Right atrium auricular region (tissue), 2 donors: ENCODE results near the gene OR52E8. TPM values are rescaled to one million over a fixed set of nuclear protein-coding genes. Genes with fewer than 3 reads are reported as not detected.

Experiments used
- DNase-seq: peaks from one replicate; pipeline ENCODE4 v3.0.0-alpha.2; 2019; ENCODE audit warnings: low spot score
- H3K27ac ChIP-seq, 2 donors: fragments of 200-600 bp; sonication (generic); 1 replicate in 1 of 2; 2 replicates in 1 of 2; pipeline ENCODE4 v1.5.1; 2016 to 2019
- H3K27me3 ChIP-seq, 2 donors: fragments of 200-600 bp; sonication (generic); one replicate each; pipeline versions ENCODE4 v1.5.1 to v1.6.0; 2017 to 2019
- H3K36me3 ChIP-seq: fragments of 200-600 bp; sonication (generic); one replicate; pipeline ENCODE4 v1.5.1; 2016
- H3K4me1 ChIP-seq, 2 donors: fragments of 200-600 bp; sonication (generic); one replicate each; pipeline versions ENCODE4 v1.5.1 to v1.6.0; 2017 to 2019
- H3K4me3 ChIP-seq, 2 donors: fragments of 200-600 bp; sonication (generic); 1 replicate in 1 of 2; 2 replicates in 1 of 2; pipeline ENCODE4 v1.5.1; 2017 to 2019; ENCODE audit warnings: mild to moderate bottlenecking in 1 of 2, moderate library complexity in 1 of 2
- H3K9me3 ChIP-seq, 2 donors: fragments of 200-600 bp; sonication (generic); one replicate each; pipeline ENCODE4 v1.5.1; 2019
- CTCF ChIP-seq, 2 donors: fragments of 200-600 bp; sonication (generic); IDR thresholded peaks; one replicate each; pipeline ENCODE4 v1.5.1; 2019; ENCODE audit warnings: antibody characterized with exemption in 2 of 2
- total RNA-seq, 2 donors: library from RNA; depleted of rRNA; stranded (reverse); fragments of >200 nt; gene quantifications; one replicate each; pipeline ENCODE4 v1.1.0, GENCODE V29; 2016

The OR52E8 gene
- total RNA-seq, 2 donors from 2014 or later, result not detected

GRCh38 chr11:5881756-5882155 is 24.3 kb upstream of the OR52E8 start:
- no peak for DNase-seq
- no peaks in the 10 kb centered on the region for H3K9me3 ChIP-seq
- no peak for TF ChIP-seq CTCF (IDR thresholded peaks at IDR 0.05)
- H3K27ac ChIP-seq, result no peak overlapping the region
- no peaks in the 10 kb centered on the region for H3K4me1 ChIP-seq
- H3K36me3 ChIP-seq, result no peaks in the 10 kb centered on the region
- H3K27me3 ChIP-seq, result no peaks in the 10 kb centered on the region
- no peak overlapping the region for H3K4me3 ChIP-seq

- Histone ChIP-seq H3K27ac (no peak within 1 kb of the TSS), H3K4me3 (no peak within 1 kb of the TSS)
These were observed 22.8 kb upstream of the OR52E8 start, which contains the start of gene OR52E4 for GRCh38 chr11:5880329-5880728. Gene OR52E4 (plus strand): TSS chr11:5880629. CDS start chr11:5884293, 3,664 bp downstream.

GRCh38 chr11:5878564-5878963 is 21.1 kb upstream of the OR52E8 start:
- Histone ChIP-seq H3K4me1 (no peaks in the 10 kb centered on the region), H3K4me3 (no peak overlapping the region), H3K27ac (no peak overlapping the region), H3K9me3 (no peaks in the 10 kb centered on the region), H3K36me3 (no peaks in the 10 kb centered on the region), H3K27me3 (no peaks in the 10 kb centered on the region)
- no peak for DNase-seq
- no peak for TF ChIP-seq CTCF (IDR thresholded peaks at IDR 0.05)

More at GRCh38 chr11:5880329-5880728, 22.8 kb upstream of the OR52E8 start, which contains the start of gene OR52E4:
- TF ChIP-seq CTCF (IDR thresholded peaks at IDR 0.05), result no peak
- H3K4me1 ChIP-seq, result no peaks in the 10 kb centered on the region
- H3K27me3 ChIP-seq, result no peaks in the 10 kb centered on the region
- DNase-seq, result no peak
- H3K9me3 ChIP-seq, result no peaks in the 10 kb centered on the region
- H3K36me3 ChIP-seq, result no peaks in the 10 kb centered on the region

- Histone ChIP-seq H3K4me1 (no peaks in the 10 kb centered on the region), H3K4me3 (no peak overlapping the region), H3K27me3 (no peaks in the 10 kb centered on the region), H3K36me3 (no peaks in the 10 kb centered on the region), H3K27ac (no peak overlapping the region), H3K9me3 (no peaks in the 10 kb centered on the region)
- DNase-seq, result no peak
- no peak for TF ChIP-seq CTCF (IDR thresholded peaks at IDR 0.05)
These were observed 8.3 kb upstream of the OR52E8 start for GRCh38 chr11:5865826-5866225.

- no peaks in the 10 kb centered on the region for H3K36me3 ChIP-seq
- no peaks in the 10 kb centered on the region for H3K4me1 ChIP-seq
- DNase-seq, result no peak
- no peaks in the 10 kb centered on the region for H3K27me3 ChIP-seq
- no peak for TF ChIP-seq CTCF (IDR thresholded peaks at IDR 0.05)
- no peak overlapping the region for H3K4me3 ChIP-seq
- no peak overlapping the region for H3K27ac ChIP-seq
- H3K9me3 ChIP-seq, result peaks cover 0 to 6% of the 10 kb centered on the region in 2 donors
These were observed 6.5 kb downstream of the OR52E8 start for GRCh38 chr11:5851002-5851401.

GRCh38 chr11:5847711-5848110 is 9.8 kb downstream of the OR52E8 start:
- Histone ChIP-seq H3K27ac (no peak overlapping the region), H3K27me3 (no peaks in the 10 kb centered on the region), H3K9me3 (peaks cover 0 to 6% of the 10 kb centered on the region in 2 donors), H3K4me3 (no peak overlapping the region), H3K4me1 (no peaks in the 10 kb centered on the region), H3K36me3 (no peaks in the 10 kb centered on the region)
- TF ChIP-seq CTCF (IDR thresholded peaks at IDR 0.05), result no peak
- no peak for DNase-seq
